Neural progenitor cell (in vitro differentiated cells): ENCODE data around the gene MTRR. TPM values are rescaled to one million over a fixed set of nuclear protein-coding genes. Genes with fewer than 3 reads are reported as not detected.

Experiments used
- DNase-seq: peaks from one replicate; pipeline ENCODE4 v3.0.0-alpha.2; 2016; ENCODE audit warnings: low spot score
- H2AFZ ChIP-seq: fragments of 200-600 bp; sonication (generic); replicated peaks from 2 replicates; pipeline ENCODE4 v1.6.1; 2016; ENCODE audit warnings: antibody characterized with exemption
- H3F3A ChIP-seq: fragments of 200-600 bp; sonication (generic); 2 replicates; pipeline ENCODE4 v1.6.1; 2016; ENCODE audit warnings: antibody characterized with exemption, low read depth
- H3K27ac ChIP-seq: fragments of 200-600 bp; sonication (generic); 2 replicates; pipeline ENCODE4 v1.5.1; 2016; ENCODE audit warnings: mild to moderate bottlenecking
- H3K27me3 ChIP-seq: fragments of 200-600 bp; sonication (generic); 2 replicates; pipeline ENCODE4 v1.6.1; 2016; ENCODE audit warnings: mild to moderate bottlenecking, moderate library complexity
- H3K36me3 ChIP-seq: fragments of 200-600 bp; sonication (generic); 2 replicates; pipeline ENCODE4 v1.5.1; 2016
- H3K4me1 ChIP-seq: fragments of 200-600 bp; sonication (generic); 2 replicates; pipeline ENCODE4 v1.6.1; 2016; ENCODE audit warnings: mixed run types
- H3K4me2 ChIP-seq: fragments of 200-600 bp; sonication (generic); 2 replicates; pipeline ENCODE4 v1.6.1; 2016
- H3K4me3 ChIP-seq: fragments of 200-600 bp; sonication (generic); 2 replicates; pipeline ENCODE4 v1.5.1; 2016
- H3K79me2 ChIP-seq: fragments of 200-600 bp; sonication (generic); 2 replicates; pipeline ENCODE4 v1.6.1; 2016; ENCODE audit warnings: low read depth
- H3K9ac ChIP-seq: fragments of 200-600 bp; sonication (generic); 2 replicates; pipeline ENCODE4 v1.6.1; 2016
- H3K9me3 ChIP-seq: fragments of 200-600 bp; sonication (generic); 2 replicates; pipeline ENCODE4 v1.5.1; 2016; ENCODE audit warnings: low read depth
- H4K20me1 ChIP-seq: fragments of 200-600 bp; sonication (generic); 2 replicates; pipeline ENCODE4 v1.6.1; 2016; ENCODE audit warnings: low read depth
- H3K27ac Mint-ChIP-seq: 3 replicates; pipeline ENCODE4 v1.8.0; 2021; ENCODE audit warnings: mixed read lengths
- H3K27me3 Mint-ChIP-seq: 2 replicates; pipeline ENCODE4 v1.8.0; 2022; ENCODE audit warnings: low read depth, mild to moderate bottlenecking, inconsistent platforms, moderate library complexity, mixed read lengths; ENCODE audit not compliant: insufficient read depth
- H3K36me3 Mint-ChIP-seq: 3 replicates; pipeline ENCODE4 v1.8.0; 2021; ENCODE audit warnings: mixed read lengths
- H3K4me1 Mint-ChIP-seq: 3 replicates; pipeline ENCODE4 v1.8.0; 2021; ENCODE audit warnings: mixed read lengths
- H3K4me3 Mint-ChIP-seq: 3 replicates; pipeline ENCODE4 v1.8.0; 2021; ENCODE audit warnings: mild to moderate bottlenecking, moderate library complexity, mixed read lengths
- H3K9me3 Mint-ChIP-seq: 3 replicates; pipeline ENCODE4 v1.8.0; 2020; ENCODE audit warnings: mixed read lengths
- EZH2 ChIP-seq: fragments of 200-600 bp; sonication (generic); IDR thresholded peaks from 2 replicates; pipeline ENCODE4 v1.6.1; 2017; ENCODE audit warnings: antibody characterized with exemption, mild to moderate bottlenecking, moderate library complexity
- EZH2phosphoT487 ChIP-seq: fragments of 200-600 bp; sonication (generic); IDR thresholded peaks from 2 replicates; pipeline ENCODE4 v1.6.1; 2017; ENCODE audit warnings: antibody characterized with exemption
- total RNA-seq: library from RNA; depleted of rRNA; stranded (reverse); fragments of >200 nt; gene quantifications from 2 replicates; pipeline ENCODE4 v1.2.3, GENCODE V29; 2015; ENCODE audit warnings: low replicate concordance
- TF ChIP-seq, protein P1 (sequence below): fragments of 200-600 bp; sonication (generic); IDR thresholded peaks from 2 replicates; pipeline ENCODE4 v1.5.1; 2017; ENCODE audit warnings: antibody characterized with exemption, mild to moderate bottlenecking

Gene MTRR
- total RNA-seq, 1 donor from 2014 or later, result 53.5 TPM

DNA sequence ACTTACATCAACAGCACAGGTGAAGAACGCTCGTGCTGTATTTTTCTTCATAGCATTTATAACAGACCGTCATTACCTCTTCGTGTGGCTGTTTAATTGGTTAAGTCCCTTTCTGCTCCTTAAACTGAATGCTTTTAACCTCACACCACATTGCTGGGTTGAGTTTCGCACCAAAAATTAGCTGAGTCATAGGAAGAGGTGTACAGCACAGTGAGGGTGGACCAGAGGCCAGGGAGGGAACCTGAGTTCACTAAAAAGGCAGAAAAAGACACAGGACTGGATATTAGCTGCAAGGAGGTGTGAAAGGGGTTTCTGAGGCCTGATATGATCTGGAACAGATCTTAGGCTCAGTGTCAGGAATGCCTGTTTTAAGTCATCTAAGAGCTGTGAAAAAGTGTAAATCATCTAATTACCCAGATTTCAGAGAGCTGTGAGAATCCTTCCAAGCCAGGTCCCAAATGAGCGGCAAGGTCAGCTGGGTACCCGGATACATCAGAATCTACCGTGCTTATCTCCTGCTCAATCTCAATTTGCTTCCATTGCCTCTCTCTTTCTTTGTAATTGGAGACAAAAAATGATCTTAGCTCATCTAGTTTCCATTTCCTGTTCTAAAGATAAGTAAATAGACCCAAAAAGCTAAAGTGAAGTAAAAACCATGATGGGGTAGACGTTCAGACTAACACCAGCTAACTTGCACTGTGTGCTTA, 10.9 kb upstream of the MTRR start:
- no peak overlapping the region for H3K4me3 ChIP-seq
- H3K9ac ChIP-seq, result no peak overlapping the region
- Mint-ChIP-seq H3K27me3 (no peaks in the 10 kb centered on the region), H3K9me3 (no peaks in the 10 kb centered on the region), H3K4me1 (peaks cover 7% of the 10 kb centered on the region), H3K27ac (no peak overlapping the region), H3K36me3 (peaks cover 17% of the 10 kb centered on the region), H3K4me3 (no peak overlapping the region)
- H2AFZ ChIP-seq, result no peak overlapping the region
- no peak for DNase-seq
- H3K4me2 ChIP-seq, result no peak overlapping the region
- no peaks in the 10 kb centered on the region for H3K79me2 ChIP-seq
- H3K27ac ChIP-seq, result no peak overlapping the region
- H3K9me3 ChIP-seq, result no peaks in the 10 kb centered on the region
- peaks cover 6% of the 10 kb centered on the region for H3F3A ChIP-seq
- H3K36me3 ChIP-seq, result no peaks in the 10 kb centered on the region
- TF ChIP-seq EZH2 (no peak), EZH2phosphoT487 (no peak)
- TF ChIP-seq, protein P1, sequence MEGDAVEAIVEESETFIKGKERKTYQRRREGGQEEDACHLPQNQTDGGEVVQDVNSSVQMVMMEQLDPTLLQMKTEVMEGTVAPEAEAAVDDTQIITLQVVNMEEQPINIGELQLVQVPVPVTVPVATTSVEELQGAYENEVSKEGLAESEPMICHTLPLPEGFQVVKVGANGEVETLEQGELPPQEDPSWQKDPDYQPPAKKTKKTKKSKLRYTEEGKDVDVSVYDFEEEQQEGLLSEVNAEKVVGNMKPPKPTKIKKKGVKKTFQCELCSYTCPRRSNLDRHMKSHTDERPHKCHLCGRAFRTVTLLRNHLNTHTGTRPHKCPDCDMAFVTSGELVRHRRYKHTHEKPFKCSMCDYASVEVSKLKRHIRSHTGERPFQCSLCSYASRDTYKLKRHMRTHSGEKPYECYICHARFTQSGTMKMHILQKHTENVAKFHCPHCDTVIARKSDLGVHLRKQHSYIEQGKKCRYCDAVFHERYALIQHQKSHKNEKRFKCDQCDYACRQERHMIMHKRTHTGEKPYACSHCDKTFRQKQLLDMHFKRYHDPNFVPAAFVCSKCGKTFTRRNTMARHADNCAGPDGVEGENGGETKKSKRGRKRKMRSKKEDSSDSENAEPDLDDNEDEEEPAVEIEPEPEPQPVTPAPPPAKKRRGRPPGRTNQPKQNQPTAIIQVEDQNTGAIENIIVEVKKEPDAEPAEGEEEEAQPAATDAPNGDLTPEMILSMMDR, result no peak
- no peaks in the 10 kb centered on the region for H3K4me1 ChIP-seq
- H4K20me1 ChIP-seq, result no peaks in the 10 kb centered on the region
- H3K27me3 ChIP-seq, result no peaks in the 10 kb centered on the region

DNA sequence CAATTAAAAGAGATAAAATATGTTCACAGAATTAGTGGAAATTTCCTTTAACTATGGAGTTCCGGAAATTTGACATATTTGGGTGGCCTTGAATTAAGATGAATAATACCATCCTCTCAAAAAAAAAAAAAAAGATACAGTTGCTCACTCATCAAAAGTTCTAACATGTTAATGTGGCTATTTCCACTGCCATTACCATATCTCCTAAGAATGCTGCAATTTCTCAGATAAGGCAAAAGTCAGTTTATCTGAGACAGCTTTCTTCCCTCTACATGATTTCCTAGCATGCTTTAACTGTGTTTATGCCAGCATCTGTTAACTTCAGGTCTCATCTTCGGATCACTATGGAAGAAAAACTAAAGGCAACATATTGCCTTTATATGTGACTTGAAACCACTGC, 2.8 kb upstream of the MTRR start:
- Histone ChIP-seq H3K9me3 (no peaks in the 10 kb centered on the region), H3K4me1 (peaks cover 12% of the 10 kb centered on the region), H3K4me3 (no peak overlapping the region), H3F3A (no peaks in the 10 kb centered on the region), H2AFZ (no peak overlapping the region), H3K27ac (no peak overlapping the region), H3K4me2 (no peak overlapping the region), H4K20me1 (peaks cover 21% of the 10 kb centered on the region), H3K9ac (no peak overlapping the region), H3K36me3 (peaks cover 4% of the 10 kb centered on the region), H3K27me3 (no peaks in the 10 kb centered on the region), H3K79me2 (peaks cover 44% of the 10 kb centered on the region)
- H3K27ac Mint-ChIP-seq, result no peak overlapping the region
- peaks cover 8% of the 10 kb centered on the region for H3K36me3 Mint-ChIP-seq
- no peak for DNase-seq
- H3K9me3 Mint-ChIP-seq, result no peaks in the 10 kb centered on the region
- TF ChIP-seq EZH2phosphoT487, result no peak
- TF ChIP-seq, protein P1, result no peak
- no peak for TF ChIP-seq EZH2
- H3K27me3 Mint-ChIP-seq, result no peaks in the 10 kb centered on the region
- peaks cover 19% of the 10 kb centered on the region for H3K4me1 Mint-ChIP-seq
- no peak overlapping the region for H3K4me3 Mint-ChIP-seq

DNA sequence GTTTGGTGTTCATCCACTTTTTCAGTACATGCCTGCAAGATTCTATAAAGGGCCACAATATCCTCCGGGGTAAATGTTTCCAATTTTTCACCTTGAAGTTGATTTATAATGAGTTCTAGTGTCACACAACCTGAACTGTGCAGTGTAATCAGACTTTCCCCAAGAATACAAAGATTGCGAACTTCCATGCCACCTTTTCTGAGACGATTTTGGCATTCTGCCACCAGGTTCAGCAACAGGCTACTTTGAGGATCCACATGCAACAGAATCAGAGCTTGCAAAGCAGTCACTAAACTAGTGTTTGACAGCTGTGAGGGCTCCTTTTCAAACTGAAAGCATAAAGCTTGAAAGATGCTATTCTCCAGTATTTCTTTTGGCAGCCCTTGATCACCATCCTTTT, 1.7 kb upstream of the MTRR start:
- H3K27me3 ChIP-seq, result no peaks in the 10 kb centered on the region
- H3K27me3 Mint-ChIP-seq, result no peaks in the 10 kb centered on the region
- peak overlapping the region; percentile 52 for H3K4me3 Mint-ChIP-seq
- H3K4me3 ChIP-seq, result no peak overlapping the region
- H3K27ac ChIP-seq, result no peak overlapping the region
- TF ChIP-seq, protein P1, result no peak
- TF ChIP-seq EZH2, result no peak
- TF ChIP-seq EZH2phosphoT487, result no peak
- peaks cover 25% of the 10 kb centered on the region for H4K20me1 ChIP-seq
- H3F3A ChIP-seq, result no peaks in the 10 kb centered on the region
- H3K27ac Mint-ChIP-seq, result no peak overlapping the region
- H3K9ac ChIP-seq, result no peak overlapping the region
- H3K4me2 ChIP-seq, result no peak overlapping the region
- H3K9me3 ChIP-seq, result no peaks in the 10 kb centered on the region
- H3K36me3 ChIP-seq, result peaks cover 4% of the 10 kb centered on the region
- H3K36me3 Mint-ChIP-seq, result peaks cover 8% of the 10 kb centered on the region
- H2AFZ ChIP-seq, result no peak overlapping the region
- H3K4me1 Mint-ChIP-seq, result peaks cover 19% of the 10 kb centered on the region
- H3K79me2 ChIP-seq, result peaks cover 54% of the 10 kb centered on the region
- no peak for DNase-seq
- no peaks in the 10 kb centered on the region for H3K9me3 Mint-ChIP-seq
- peaks cover 12% of the 10 kb centered on the region for H3K4me1 ChIP-seq
